ENCODE measurements around the gene KIAA1210. TPM values are rescaled to one million over a fixed set of nuclear protein-coding genes. Genes with fewer than 3 reads are reported as not detected.

KIAA1210 gene
- polyA plus RNA-seq (ENCODE audit: insufficient read length in 4 of 4): 1 to 10 TPM; 1.5 to 2.3 (median 1.9) TPM

- no peak for DNase-seq (ENCODE audit: low read depth in 4 of 4, low spot score in 3 of 4)
These were observed at the start of gene KIAA1210 for GRCh38 chrX:119127650-119128049. TSS of gene KIAA1210 (minus strand) at chrX:119127812. CDS start at chrX:119123642, 4,170 bp downstream.

- DNase-seq (ENCODE audit: low read depth in 4 of 4, low spot score in 3 of 4): no peak
These were observed 49.7 kb upstream of the KIAA1210 start for GRCh38 chrX:119177278-119177677.

GRCh38 chrX:119174900-119175299 is 47.3 kb upstream of the KIAA1210 start:
- no peak for DNase-seq (ENCODE audit: low read depth in 4 of 4, low spot score in 3 of 4)

GRCh38 chrX:119168104-119168503 is 40.5 kb upstream of the KIAA1210 start:
- no peak for DNase-seq (ENCODE audit: low read depth in 4 of 4, low spot score in 3 of 4)

- no peak for DNase-seq (ENCODE audit: low read depth in 4 of 4, low spot score in 3 of 4)
These were observed 30.6 kb upstream of the KIAA1210 start for GRCh38 chrX:119158226-119158625.

GRCh38 chrX:119156241-119156640 is 28.6 kb upstream of the KIAA1210 start:
- DNase-seq (ENCODE audit: low read depth in 4 of 4, low spot score in 3 of 4): no peak

- DNase-seq (ENCODE audit: low read depth in 4 of 4, low spot score in 3 of 4): no peak
These were observed 27.9 kb upstream of the KIAA1210 start for GRCh38 chrX:119155416-119156035.

- peak in 1 of 4 donors; percentile 14 for DNase-seq (ENCODE audit: low read depth in 4 of 4, low spot score in 3 of 4)
These were observed 23.4 kb upstream of the KIAA1210 start for GRCh38 chrX:119151051-119151380.

- no peak for DNase-seq (ENCODE audit: low read depth in 4 of 4, low spot score in 3 of 4)
These were observed 22.8 kb upstream of the KIAA1210 start for GRCh38 chrX:119150163-119151050.

GRCh38 chrX:119147486-119147885 is 19.9 kb upstream of the KIAA1210 start:
- DNase-seq (ENCODE audit: low read depth in 4 of 4, low spot score in 3 of 4): no peak

- DNase-seq (ENCODE audit: low read depth in 4 of 4, low spot score in 3 of 4): no peak
These were observed 17.6 kb upstream of the KIAA1210 start for GRCh38 chrX:119145241-119145653.

- DNase-seq (ENCODE audit: low read depth in 4 of 4, low spot score in 3 of 4): no peak
These were observed 6.9 kb upstream of the KIAA1210 start for GRCh38 chrX:119134466-119134865.

GRCh38 chrX:119132961-119133360 is 5.3 kb upstream of the KIAA1210 start:
- DNase-seq (ENCODE audit: low read depth in 4 of 4, low spot score in 3 of 4): no peak

GRCh38 chrX:119132316-119132715 is 4.7 kb upstream of the KIAA1210 start:
- DNase-seq (ENCODE audit: low read depth in 4 of 4, low spot score in 3 of 4): no peak

- no peak for DNase-seq (ENCODE audit: low read depth in 4 of 4, low spot score in 3 of 4)
These were observed 3.3 kb upstream of the KIAA1210 start for GRCh38 chrX:119130911-119131310.

GRCh38 chrX:119121341-119121740 is 6.3 kb downstream of the KIAA1210 start:
- no peak for DNase-seq (ENCODE audit: low read depth in 4 of 4, low spot score in 3 of 4)

GRCh38 chrX:119118780-119119395 is 8.7 kb downstream of the KIAA1210 start:
- peak in 2 of 4 donors; percentile 27 to 31 for DNase-seq (ENCODE audit: low read depth in 4 of 4, low spot score in 3 of 4)

GRCh38 chrX:119107206-119107605 is 20.4 kb downstream of the KIAA1210 start:
- no peak for DNase-seq (ENCODE audit: low read depth in 4 of 4, low spot score in 3 of 4)

GRCh38 chrX:119105826-119106225 is 21.8 kb downstream of the KIAA1210 start:
- DNase-seq (ENCODE audit: low read depth in 4 of 4, low spot score in 3 of 4): no peak

- no peak for DNase-seq (ENCODE audit: low read depth in 4 of 4, low spot score in 3 of 4)
These were observed 26.4 kb downstream of the KIAA1210 start for GRCh38 chrX:119101168-119101567.

- no peak for DNase-seq (ENCODE audit: low read depth in 4 of 4, low spot score in 3 of 4)
These were observed 31.7 kb downstream of the KIAA1210 start for GRCh38 chrX:119095936-119096335.
